ENCODE data around the gene DEPP1. TPM values are rescaled to one million over a fixed set of nuclear protein-coding genes. Genes with fewer than 3 reads are reported as not detected.

DEPP1 gene
- total RNA-seq, 1 experiment from 2014 or later = 38.8 TPM

- DNase-seq (ENCODE audit: low read depth) = no peak
Observed at GRCh38 chr10:44955413-44956070, 23.1 kb downstream of the DEPP1 start.

- DNase-seq (ENCODE audit: low read depth) = no peak
Observed at GRCh38 chr10:44954962-44955361, 23.6 kb downstream of the DEPP1 start.

- DNase-seq (ENCODE audit: low read depth) = no peak
Observed at GRCh38 chr10:44954042-44954441, 24.6 kb downstream of the DEPP1 start.

- no peak for DNase-seq (ENCODE audit: low read depth)
Observed at GRCh38 chr10:44952779-44953231, 25.8 kb downstream of the DEPP1 start.

GRCh38 chr10:44951576-44952226, 26.9 kb downstream of the DEPP1 start:
- DNase-seq (ENCODE audit: low read depth) = no peak

GRCh38 chr10:44950326-44951225, 28.0 kb downstream of the DEPP1 start:
- no peak for DNase-seq (ENCODE audit: low read depth)

- no peak for DNase-seq (ENCODE audit: low read depth)
Observed at GRCh38 chr10:44949915-44950314, 28.7 kb downstream of the DEPP1 start.

- DNase-seq (ENCODE audit: low read depth) = no peak
Observed at GRCh38 chr10:44949127-44949802, 29.3 kb downstream of the DEPP1 start.

GRCh38 chr10:44948642-44949041, 30.0 kb downstream of the DEPP1 start:
- DNase-seq (ENCODE audit: low read depth) = no peak

GRCh38 chr10:44947371-44948152, 31.0 kb downstream of the DEPP1 start:
- DNase-seq (ENCODE audit: low read depth) = no peak

GRCh38 chr10:44946205-44946604, 32.4 kb downstream of the DEPP1 start:
- peak; percentile 52 for DNase-seq (ENCODE audit: low read depth)

GRCh38 chr10:44944354-44944753, 34.3 kb downstream of the DEPP1 start:
- DNase-seq (ENCODE audit: low read depth) = no peak

- DNase-seq (ENCODE audit: low read depth) = no peak
Observed at GRCh38 chr10:44939691-44940401, 38.8 kb downstream of the DEPP1 start.

GRCh38 chr10:44938956-44939355, 39.7 kb downstream of the DEPP1 start:
- DNase-seq (ENCODE audit: low read depth) = no peak

GRCh38 chr10:44937196-44938005, 41.2 kb downstream of the DEPP1 start:
- no peak for DNase-seq (ENCODE audit: low read depth)

GRCh38 chr10:44936314-44936975, 42.2 kb downstream of the DEPP1 start:
- no peak for DNase-seq (ENCODE audit: low read depth)

GRCh38 chr10:44935966-44936295, 42.7 kb downstream of the DEPP1 start:
- DNase-seq (ENCODE audit: low read depth) = no peak

GRCh38 chr10:44935201-44935965, 43.2 kb downstream of the DEPP1 start:
- DNase-seq (ENCODE audit: low read depth) = peak; percentile 88
